GM10847 (cell line): Measurements from ENCODE around the gene SPRR2G.

Source experiments
- POLR2A ChIP-seq: IDR thresholded peaks from 2 replicates; pipeline ENCODE4 v1.6.1; 2011; ENCODE audit not compliant: insufficient read length; ENCODE audit errors: extremely low read depth

Gene SPRR2G

DNA sequence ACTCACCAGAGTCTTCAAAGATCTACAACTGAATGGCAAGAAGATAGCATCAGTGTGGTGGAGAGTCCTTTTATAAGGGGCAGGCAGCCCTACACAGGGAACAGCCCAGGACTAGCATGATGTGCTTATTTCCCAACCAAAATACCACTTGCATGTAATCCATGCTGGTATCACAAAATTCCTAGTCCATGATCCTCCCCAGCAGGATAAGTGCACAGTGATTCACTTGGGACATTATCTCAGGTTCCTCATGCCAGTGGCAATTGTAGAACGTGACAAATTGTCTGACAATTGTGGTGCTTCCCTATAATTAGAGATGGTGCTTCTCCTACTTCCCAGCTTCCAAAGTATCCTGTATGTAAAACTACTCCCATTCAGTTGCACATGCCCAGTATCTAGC is at the start of gene SPRR2G:
Gene SPRR2G (minus strand): TSS at position 45 of the 400 bp plus-strand sequence. CDS start 780 bp downstream, outside the sequence.
- no peak for TF ChIP-seq POLR2A

DNA sequence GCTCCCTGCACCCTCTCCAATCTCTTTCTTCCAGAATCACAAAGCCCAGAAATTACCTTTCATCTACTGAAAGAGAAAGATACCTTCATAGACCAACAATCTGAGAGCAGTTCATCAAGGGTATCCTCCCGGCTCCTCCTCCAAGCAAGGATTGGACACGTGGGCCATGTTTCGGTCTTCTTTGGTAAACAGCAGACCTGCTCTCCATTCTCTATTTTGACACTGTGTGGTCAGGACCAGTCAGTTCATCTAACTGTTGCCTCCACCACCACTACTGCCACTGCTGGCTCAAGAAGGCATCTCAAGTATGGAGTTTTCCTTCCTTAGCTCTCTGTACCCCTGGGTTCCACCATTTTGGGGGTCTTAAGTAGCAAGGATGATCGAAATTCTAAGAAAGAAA is 44.5 kb upstream of the SPRR2G start:
- TF ChIP-seq POLR2A, result no peak

DNA sequence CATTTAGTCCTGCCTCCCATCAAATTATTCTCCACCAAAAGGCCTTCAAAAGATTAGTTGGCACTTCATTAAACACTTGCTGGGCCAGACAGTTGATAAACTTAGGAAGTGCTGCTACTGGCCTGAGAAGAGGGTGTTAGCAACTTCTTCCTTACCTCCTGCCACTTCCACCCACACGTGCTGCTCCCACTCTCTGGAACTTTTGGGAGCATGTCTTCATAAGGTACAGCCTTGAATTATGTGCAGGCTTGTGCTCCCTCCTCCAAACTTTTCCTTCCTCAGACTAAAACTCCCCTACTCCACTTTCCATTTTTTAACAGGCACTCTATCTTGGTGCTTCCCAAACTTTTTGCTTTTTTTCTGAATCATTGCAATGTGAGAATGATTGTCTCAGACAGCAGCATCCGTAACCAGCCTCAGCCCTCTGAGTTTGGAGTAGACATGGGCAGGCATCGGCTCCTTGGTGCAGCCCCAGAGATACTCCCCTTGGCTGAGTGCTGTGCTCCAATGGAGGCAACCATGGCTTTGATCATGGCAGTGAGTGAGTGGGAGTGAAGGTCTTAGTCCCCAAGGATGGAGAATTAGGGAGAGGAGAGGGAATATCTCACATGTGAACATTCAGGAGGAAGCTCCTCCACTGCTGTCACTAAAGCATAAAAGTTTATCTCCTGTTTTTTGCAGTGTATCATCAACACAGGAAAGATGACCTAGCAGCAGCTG is 43.8 kb upstream of the SPRR2G start:
- TF ChIP-seq POLR2A, result no peak

DNA sequence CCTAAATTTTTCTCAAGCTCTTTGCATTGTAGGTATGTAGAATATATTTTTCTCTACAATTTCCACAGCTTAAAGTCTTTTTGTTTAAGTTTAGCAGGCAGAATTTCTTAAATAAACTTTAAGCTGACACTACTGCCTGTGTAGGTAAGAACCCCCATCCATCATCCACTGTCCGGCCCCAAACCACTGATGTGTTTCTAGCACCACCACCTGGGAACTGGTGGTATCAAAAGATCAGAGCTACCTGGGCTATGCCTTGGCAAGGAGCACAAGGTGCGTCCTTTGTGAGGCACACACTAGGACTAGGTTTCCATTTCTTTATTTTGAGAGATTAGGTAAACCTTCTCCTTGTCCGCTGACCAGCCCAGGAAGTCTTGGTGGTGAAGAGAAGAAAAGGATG is 42.0 kb upstream of the SPRR2G start:
- no peak for TF ChIP-seq POLR2A

DNA sequence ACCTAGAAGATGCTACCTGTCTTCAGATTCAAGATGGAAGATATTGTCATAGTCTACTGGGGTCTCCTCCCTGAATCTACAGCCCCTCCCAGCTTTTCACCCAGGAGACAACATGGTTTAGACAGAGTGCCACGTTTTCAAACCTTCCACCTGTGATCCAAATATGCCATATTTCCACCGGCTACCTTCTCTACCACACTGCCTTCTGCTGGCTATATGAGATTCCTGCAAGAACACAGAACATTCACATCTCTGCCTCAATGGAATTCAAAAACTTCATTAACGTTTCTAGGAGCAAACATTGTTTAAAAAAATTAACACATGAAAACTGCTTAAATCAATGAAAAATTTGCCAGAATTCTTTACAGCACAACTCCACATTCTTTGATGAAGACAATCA is 39.7 kb upstream of the SPRR2G start:
- TF ChIP-seq POLR2A, result no peak

DNA sequence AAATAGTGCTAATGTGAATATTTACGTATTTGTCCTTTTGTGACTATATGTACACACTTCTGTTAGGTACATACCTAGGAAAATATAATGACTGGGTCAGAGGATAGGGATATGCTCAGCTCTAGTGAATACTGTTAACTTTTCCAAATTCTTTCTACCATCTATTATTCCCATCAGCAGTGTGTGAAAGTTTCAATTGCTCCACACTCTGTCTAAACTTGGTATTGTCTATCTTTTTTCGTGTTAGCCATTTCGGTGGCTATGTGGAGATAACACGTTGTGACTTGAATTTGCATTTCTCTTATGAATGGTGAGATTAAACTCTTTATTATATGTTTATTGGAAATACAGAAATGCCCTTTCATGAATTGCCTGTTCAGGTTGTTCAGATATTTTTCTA is 29.9 kb upstream of the SPRR2G start:
- TF ChIP-seq POLR2A, result no peak

DNA sequence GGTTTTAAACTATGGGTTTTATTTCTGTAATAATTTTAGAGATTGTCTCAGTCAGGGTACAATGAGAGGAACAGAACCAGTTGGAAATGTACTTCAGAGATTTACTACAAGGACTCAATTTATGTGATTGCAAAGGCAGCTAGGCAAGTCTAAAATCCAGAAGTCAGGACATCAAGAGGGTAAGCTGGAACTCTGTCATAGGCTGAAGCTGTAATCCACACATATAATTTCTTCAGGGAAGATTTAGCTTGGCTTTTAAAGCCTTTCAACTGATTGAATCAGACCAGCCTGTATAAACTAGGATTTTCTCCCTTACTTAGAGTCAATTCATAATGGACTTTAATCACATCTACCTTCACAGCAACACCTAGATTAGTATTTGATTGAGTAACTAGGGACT is 28.2 kb upstream of the SPRR2G start:
- TF ChIP-seq POLR2A, result no peak

DNA sequence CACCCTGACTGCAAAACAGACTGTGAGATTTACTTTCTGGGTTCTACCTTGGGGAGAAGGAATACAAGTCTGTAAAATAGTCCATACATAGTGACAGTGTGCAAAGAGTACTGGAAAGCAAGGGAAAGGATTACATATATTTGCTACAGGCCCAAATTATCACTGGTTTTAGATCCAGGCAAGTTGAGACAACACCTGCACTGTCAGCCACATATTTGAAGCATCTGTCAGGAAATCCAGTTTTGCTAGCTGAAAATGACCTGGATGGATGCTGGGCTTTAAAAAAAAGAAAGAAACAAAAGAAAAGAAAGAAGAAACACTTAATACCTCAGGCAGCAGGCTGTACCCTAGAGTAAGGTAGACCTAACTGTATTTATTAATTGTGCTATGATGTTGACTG is 23.9 kb upstream of the SPRR2G start:
- no peak for TF ChIP-seq POLR2A

DNA sequence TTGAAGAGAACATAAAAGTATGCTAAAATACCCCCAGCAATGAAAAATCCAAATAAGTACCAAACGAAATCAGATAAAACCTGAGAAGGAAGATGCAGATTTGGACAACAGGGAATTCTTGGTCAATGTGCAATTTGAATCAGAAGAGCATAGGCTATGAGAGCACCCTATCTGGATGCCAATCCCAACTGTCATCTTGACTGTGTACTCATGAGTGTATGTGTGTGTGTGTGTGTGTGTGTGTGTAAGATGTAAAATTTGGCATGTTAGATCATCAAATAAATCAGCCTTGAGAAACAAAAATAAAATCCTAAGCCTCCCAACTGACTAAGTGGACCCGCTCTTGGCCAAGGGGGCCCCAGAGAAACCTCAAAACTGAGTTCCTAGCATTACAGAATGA is 18.0 kb upstream of the SPRR2G start:
- TF ChIP-seq POLR2A, result no peak

DNA sequence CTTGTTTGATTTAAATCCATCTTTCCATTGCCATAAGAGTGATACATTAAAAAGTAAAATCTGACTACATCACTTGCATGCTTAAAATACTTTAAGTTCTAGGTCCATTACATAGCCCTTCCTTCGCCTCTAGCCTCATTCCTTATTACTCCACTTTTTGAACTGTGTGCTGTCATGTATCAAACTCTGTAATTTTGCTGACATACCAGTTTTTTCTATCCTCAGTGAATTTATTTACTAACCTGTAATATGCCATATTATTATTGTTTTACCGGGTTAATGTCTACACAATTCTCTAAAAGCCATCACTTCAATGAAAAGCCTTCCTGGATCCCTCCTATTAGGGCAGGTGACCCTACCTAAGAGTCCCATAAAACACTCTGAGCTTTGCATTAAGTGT is 4.9 kb upstream of the SPRR2G start:
- no peak for TF ChIP-seq POLR2A

DNA sequence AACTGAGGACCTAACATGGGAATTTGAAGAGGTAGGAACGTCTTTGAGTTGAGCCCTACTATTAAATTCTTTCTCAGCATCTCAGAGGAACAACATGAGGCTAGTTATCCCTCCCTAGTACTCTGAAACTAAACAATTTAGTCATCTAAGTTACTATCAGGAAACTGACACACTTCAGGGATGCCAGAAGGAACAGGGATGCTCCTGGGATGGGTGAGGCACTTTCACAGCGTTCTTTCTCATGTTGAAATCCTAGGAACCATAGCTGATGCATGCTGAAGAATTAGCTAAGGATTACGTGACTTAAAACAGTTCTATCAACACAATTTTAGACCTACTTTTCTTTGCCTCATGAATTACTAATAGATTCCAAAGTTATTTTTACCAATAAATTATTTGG is 1.8 kb upstream of the SPRR2G start:
- TF ChIP-seq POLR2A, result no peak

DNA sequence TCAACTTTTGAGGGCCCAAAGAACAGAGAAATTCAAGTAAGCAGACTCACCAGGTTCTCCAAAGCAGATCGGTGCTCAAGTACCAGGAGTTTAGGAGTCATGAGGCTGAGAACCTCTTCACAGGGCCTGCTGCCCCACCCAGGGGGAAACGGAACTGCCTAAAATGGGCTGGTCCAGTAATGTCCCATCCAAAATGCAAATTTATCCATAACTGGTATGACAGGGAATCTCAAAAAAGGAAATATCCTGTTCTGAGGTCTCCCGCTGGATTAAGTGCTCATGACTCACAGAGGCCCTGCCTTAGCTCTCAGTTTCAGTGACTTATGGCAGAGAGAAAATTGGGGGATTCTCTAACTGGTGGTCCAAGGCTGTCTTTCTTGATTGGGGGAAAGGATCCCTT is 9.3 kb downstream of the SPRR2G start:
- TF ChIP-seq POLR2A, result no peak

DNA sequence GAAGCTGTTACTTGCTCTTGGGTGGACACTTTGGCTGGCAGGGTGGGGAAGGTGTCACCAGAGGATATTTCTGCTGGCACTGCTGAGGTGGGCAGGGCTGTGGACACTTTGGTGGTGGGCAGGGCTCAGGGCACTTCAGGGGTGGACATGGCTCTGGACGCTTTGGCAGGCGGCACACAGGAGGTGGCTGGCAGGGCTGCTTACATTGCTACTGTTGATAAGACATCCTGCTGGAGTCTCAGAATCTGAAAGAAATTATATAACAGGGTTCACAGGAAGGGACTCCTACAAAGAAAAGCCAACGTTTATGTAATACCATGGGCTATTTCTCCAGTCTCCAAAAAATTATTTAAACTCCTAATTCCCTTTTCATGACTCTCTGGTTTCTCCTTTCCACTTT is 10.2 kb downstream of the SPRR2G start:
- TF ChIP-seq POLR2A, result no peak

DNA sequence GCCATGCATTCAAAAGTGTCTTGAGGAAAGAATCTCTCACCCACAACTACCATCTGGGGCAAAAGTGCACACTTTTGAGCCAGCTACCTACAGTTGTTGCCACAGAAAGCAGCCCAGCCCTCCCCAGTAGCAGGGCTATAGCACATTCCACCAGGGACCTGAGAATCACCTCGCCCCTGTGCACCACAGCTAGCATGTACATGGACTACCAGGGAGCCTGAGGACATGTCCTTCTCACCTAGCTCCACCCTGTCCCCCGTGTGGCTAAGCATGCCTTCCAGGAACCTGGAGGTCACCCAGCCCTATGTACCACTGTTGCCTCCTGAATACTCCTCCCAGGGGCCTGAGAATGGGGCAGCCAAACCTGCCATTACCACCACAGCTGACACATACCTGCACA is 16.9 kb downstream of the SPRR2G start:
- no peak for TF ChIP-seq POLR2A

DNA sequence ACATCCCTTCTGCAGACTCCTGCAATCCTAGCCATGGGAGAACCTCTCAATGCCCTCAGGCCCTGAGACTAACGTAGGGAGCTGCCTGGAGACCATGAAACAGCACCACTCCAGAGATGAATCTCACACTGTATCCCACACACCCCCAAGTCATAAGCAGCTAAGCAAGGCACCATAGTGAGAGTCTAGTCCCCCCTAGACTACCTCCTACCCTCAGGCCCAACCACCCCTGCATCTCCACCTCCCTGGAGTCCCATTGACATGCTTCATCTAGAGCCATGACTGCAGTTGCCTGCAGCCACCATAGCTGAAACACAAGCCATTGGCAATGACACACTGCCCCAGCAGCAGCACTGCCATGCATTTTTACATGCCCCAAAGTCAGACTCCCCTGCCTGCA is 17.4 kb downstream of the SPRR2G start:
- no peak for TF ChIP-seq POLR2A

DNA sequence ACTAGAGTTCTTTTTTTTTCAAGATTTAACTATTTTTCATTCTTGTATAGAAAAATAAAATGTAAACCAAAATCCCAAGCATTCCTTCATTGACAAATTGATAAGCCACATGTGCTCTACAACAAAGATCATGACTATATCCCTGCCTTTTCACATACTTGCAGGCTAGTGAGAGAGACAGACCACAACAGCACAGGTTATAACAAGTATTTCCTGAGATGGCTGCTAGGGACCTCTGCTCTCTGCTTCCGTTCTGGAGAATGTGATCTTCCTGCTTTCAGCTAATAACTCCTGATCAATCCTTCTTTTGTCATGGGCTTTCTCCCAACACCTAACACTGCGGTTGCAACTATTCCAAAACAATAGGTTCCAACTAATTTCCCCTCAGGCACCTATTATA is 23.4 kb downstream of the SPRR2G start:
- no peak for TF ChIP-seq POLR2A

DNA sequence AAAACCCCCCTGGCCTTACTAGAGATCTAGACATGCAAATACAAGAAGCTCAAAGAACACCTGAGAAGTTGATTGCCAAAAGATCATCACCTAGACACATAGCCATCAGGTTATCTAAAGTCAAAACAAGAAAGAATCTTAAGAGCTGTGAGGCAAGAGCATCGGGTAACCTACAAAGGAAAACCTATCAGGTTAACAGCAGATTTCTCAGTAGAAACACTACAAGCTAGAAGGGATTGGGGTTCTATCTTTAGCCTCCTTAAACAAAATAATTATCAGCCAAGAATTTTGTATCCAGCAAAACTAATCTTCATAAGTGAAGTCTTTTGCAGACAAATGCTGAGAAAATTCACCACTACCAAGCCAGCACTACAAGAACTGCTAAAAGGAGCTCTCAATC is 25.2 kb downstream of the SPRR2G start:
- no peak for TF ChIP-seq POLR2A

DNA sequence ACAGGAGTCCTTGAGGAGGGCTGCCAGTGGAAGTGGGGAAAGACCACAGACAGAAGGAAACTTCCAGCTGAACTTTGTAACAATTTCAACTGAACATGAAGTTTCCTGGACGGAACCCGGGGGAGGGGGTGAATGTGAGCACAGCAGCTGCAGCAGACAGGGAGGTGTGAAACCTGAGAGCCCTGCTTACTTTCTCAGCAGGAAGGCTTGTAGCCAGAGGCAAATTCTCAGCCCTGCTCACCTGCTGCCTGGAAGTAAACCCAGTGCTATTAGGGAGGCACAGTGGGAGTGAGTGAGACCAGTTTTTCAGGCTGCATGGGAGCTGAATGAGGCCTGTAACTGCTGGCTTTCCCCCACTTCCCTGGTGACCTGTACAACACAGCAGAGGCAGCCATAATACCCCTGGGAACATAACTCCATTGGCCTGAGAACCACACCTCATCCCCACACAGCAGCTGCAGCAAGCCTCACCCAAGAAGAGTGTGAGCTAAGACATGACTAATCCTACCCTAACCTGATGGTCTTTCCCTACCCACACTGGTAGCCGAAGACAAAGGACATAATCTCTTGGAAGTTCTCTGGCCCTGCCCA is 27.8 kb downstream of the SPRR2G start:
- TF ChIP-seq POLR2A, result no peak

DNA sequence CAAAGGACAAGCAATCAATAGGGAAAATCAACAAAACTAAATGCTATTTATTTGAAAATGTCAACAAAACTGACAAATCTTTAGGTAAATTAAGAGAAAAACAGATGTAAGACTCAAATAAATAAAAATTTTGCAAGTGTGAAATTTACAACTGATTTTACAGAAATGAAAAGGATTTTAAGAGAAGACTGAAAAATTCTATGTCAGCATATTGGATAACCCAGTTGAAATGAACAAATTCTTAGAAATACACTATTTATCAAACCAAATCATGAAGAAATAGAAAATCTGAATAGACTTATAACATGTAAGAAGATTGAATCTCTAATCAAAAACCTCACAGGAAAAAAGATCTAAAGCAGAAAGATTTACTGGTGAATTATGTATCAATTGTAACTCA is 29.7 kb downstream of the SPRR2G start:
- TF ChIP-seq POLR2A, result no peak
